Activated effector memory CD4-positive, alpha-beta T cell treated with anti-CD3 and anti-CD28 coated beads, Interleukin-2, amount 50 U/mL, for 16 hours (primary cell): ENCODE data around the gene ATP6V1G3.

Experiments used
- DNase-seq: peaks from one replicate; pipeline ENCODE4 v3.0.0-alpha.2; 2020

The ATP6V1G3 gene

DNA sequence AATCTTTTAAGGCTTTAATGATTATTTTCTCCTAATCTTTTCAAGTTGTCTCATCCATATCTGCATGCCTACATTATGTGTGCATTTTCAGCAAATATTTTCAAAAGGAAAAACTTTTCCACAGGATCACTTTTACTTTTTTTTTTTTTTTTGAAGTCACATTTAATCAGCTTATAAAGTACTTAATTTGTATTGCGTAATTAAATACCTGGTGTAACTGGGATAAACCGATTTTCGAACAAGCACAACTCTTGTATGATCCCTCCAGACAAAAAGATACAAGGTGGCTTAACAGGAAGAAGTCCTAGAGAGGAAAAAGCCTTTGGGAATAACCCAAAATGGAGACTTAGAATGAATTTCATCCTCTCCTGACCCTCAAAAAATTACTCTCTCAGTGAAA is 1.3 kb upstream of the ATP6V1G3 start:
- no peak for DNase-seq

GRCh38 chr1:198538579-198539364 is 1.7 kb downstream of the ATP6V1G3 start:
- no peak for DNase-seq

DNA sequence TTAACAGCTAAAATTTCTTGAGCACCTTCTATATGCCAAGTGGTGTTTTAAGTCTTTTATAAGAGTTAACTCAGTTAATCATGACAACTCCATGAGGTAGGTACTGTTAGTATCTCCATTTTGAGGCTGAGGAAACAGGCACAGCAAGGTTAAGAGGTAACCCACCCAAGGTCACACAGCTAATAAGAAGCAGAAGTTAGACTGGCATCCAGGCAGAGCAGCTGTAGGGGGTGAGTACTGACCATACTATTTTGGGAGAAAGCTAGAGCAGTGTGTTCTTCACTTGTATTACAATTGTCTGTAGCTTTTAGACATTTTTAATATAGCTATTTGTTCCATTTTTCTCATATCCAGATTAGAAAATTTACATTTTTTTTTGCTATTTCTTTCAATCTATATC is 4.8 kb downstream of the ATP6V1G3 start:
- no peak for DNase-seq

- no peak for DNase-seq
These were observed 5.7 kb downstream of the ATP6V1G3 start for GRCh38 chr1:198534548-198535418.

DNA sequence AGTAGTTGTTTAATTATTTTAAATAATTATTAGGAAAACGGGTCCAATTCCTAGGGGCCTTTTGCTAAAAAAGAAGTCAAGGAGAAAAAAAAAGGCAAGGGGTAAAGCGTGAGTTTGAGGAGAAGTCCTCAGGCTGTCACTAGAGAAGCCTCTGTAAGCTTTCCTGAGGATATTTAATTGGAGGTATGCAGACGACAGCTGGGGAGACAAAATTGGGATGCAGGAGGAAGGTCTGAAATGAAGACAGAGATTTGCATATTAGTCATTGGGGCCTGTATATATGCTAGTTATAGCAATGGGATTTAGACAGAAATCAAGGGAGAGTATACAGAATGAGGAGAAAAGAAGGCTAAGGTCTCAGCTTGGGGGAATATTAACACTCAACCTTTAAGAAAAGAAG is 8.6 kb downstream of the ATP6V1G3 start:
- no peak for DNase-seq

GRCh38 chr1:198530953-198531352 is 9.5 kb downstream of the ATP6V1G3 start:
- DNase-seq: no peak

GRCh38 chr1:198529414-198529813 is 11.1 kb downstream of the ATP6V1G3 start:
- DNase-seq: no peak

GRCh38 chr1:198528364-198528763 is 12.1 kb downstream of the ATP6V1G3 start:
- DNase-seq: no peak

- no peak for DNase-seq
These were observed 15.9 kb downstream of the ATP6V1G3 start for GRCh38 chr1:198524556-198524955.

DNA sequence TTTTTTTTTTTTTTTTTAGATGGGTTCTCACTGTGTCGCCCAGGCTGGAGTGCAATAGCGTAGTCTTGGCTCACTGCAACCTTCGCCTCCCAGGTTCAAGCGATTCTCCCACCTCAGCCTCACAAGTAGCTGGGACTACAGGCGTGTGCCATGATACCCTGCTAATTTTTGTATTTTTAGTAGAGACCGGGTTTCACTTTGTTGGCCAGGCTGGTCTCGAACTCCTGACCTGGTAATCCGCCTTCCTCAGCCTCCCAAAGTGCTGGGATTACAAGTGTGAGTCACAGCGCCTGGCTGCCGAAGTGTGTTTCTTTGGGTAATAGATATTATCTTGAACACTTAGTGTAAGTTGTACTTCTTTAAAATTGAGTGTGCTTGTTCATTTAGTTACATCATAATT is 16.4 kb downstream of the ATP6V1G3 start:
- peak; percentile 65 for DNase-seq

- no peak for DNase-seq
These were observed 17.1 kb downstream of the ATP6V1G3 start for GRCh38 chr1:198523182-198523950.

DNA sequence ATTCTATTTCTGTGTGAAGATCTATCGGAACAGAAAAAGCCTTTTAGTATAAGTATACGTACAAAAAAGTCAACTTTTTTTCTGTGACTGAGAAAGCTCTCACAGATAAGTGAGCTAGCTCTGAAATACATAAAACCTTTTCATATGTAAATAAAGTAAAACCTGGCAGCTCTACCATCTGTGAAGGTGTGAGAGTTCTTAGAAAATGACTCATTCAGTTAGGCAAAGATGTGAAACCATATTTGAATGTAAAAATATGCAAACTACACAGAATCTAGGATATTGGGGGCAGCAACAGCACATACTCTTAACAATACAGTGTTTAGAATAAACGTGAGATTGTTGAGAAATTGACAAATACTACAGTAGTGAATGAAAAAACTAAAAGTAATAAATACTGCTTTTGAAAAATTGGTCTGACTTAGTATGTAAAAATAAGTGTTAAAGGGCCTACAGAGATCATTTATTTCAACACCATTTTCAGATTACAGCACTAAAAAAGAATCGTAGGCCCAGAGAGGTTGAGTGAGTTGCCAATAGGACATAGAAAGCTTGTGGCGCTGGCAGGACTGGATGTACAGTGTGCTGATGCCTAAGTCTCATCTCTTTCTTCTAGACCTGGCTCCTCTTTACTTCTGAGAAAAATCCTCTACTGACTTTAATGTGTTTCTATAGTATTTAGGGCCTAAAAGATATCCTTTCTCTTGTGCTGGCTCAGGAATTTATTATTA is 19.8 kb downstream of the ATP6V1G3 start:
- DNase-seq: no peak

DNA sequence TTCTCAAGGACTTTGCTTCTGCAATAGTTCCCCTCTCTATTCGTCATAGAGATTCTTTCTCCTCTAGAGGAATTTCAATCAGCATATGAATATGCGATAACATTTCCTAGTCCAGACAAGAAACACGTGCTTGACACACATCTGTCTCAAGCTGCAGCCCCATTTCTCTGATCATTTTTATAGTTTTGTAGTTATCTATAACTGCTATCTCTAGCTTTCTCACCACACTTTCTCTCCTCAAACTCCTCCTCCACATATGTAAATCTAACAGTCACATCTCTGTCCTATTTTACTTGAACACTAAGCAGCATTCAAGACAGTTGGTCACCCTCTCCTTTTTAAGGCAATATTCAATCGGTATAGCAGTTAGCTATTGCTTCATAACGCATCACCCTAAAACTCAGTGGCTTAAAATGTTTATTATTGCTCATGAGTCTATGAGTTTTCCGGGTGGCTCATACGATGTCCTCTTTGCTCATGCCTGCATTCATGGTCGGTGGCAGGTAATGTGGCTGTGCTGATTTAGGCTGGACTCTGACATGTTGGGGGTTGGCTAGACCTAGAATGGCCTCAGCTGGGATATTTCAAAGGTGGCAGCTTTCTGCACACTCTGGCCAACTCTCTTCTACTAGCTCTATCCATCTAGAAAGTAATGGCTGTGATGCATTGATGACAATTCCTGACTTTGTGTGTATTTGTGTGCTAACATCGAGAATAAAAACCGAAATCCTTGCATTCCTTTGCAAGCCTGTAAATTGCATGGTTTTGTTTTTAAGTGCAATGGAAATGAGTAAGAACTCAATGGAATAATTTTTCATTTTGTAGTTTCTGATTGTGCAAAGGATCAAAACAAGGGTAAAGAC is 20.6 kb downstream of the ATP6V1G3 start:
- no peak for DNase-seq

DNA sequence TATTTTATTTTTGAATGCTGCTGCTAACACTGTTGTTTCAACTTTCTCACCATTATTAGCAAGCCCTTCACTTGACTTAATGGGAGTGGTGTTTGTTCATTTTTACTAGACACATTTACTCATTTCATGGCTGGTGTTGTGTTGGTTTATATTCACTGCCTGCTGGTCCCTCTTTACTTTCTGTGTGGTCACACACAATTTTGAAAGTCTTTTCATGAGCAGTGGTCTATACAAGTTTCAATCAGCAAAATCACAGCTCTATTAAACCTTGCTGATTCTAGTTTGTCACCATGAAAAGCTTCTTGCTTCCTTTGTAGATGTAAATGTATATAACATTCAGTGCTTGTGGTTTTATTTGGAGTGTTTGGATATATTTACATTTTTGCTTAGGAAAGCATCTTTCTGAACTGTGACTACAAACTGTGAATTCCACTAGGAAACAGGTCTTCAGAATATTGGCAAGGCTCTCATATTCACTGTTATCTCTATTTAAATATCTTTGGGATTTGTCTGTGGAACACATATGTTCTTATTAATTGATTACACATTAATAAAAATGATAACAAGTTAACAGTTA is 22.8 kb downstream of the ATP6V1G3 start:
- DNase-seq: no peak

- no peak for DNase-seq
These were observed 40.4 kb downstream of the ATP6V1G3 start for GRCh38 chr1:198500096-198500495.

GRCh38 chr1:198499588-198499987 is 40.9 kb downstream of the ATP6V1G3 start:
- no peak for DNase-seq

- no peak for DNase-seq
These were observed 41.6 kb downstream of the ATP6V1G3 start for GRCh38 chr1:198498881-198499280.

GRCh38 chr1:198498103-198498385 is 42.4 kb downstream of the ATP6V1G3 start:
- DNase-seq: no peak

DNA sequence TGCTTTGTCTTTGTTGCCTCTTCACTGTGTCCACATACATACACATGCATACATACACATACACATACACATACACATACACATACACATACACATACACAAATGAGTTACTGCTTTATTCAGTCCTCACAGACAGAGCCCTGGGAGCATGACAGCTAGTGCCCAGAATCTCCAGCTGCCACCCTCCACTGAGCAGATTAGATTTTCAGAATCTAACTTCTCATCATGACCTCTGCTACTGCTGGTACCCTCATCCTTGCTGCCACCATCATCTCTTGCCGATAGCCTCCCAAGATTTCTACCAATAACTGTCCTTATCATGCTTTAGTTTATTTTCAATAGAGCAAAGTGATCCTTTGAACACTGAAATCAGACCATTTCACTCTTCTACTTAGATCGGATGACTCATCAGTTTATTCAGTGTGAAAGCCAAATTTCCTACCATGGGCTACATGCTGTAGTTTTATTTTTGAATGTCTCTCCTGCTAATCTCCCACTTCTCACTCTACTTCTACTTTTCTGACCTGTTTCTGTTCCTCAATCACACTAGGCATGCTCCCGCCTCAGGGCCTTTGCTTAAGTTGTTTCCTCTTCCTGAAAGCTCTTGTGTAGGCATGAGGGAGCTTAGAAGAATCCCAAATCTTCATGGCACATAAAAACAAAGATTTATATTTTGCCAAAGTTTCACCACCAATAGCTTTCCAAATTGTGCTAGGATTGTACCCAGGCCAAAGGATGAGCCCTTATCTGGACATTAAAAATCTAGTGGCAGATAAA is 43.0 kb downstream of the ATP6V1G3 start:
- DNase-seq: no peak
